PC-9 (cell line): ENCODE measurements around the gene LMBRD1. TPM values are rescaled to one million over a fixed set of nuclear protein-coding genes. Genes with fewer than 3 reads are reported as not detected.
A peak's percentile ranks its signal among the peaks of the same experiment; 100 is the strongest.

ENCODE experiments used
- BruUV-seq: library from RNA; stranded (reverse); fragments of 400-500 nt; replicated peaks from 2 replicates; lab custom pipeline; 2021; lab: Mats Ljungman, UMichigan
- CTCF ChIA-PET: fragments of 300-600 bp; sonication (Branson Sonifier 250); formaldehyde crosslinking; loops from one replicate; lab custom pipeline; 2022; ENCODE audit warnings: antibody characterized with exemption; lab: Charles Lee
- POLR2A ChIA-PET: fragments of 300-600 bp; sonication (Branson Sonifier 250); formaldehyde crosslinking; loops from one replicate; lab custom pipeline; 2022; ENCODE audit warnings: antibody characterized with exemption; ENCODE audit not compliant: unreplicated experiment; lab: Charles Lee
- DNase-seq, 2 experiments: peaks; one replicate each; pipeline versions ENCODE4 v3.0.0 to v3.0.0-alpha.2; 2015 to 2022; ENCODE audit warnings: mixed read lengths in 1 of 2
- H2AFZ ChIP-seq: fragments of 200-600 bp; sonication (generic); 2 replicates; pipeline ENCODE4 v1.8.1; 2017; ENCODE audit warnings: antibody characterized with exemption
- H3F3A ChIP-seq: fragments of 200-600 bp; sonication (generic); 2 replicates; pipeline ENCODE4 v1.8.1; 2017; ENCODE audit warnings: antibody characterized with exemption, mild to moderate bottlenecking, low read depth; ENCODE audit not compliant: insufficient read depth
- H3K27ac ChIP-seq: fragments of 200-600 bp; sonication (generic); 2 replicates; pipeline ENCODE4 v1.6.1; 2016; ENCODE audit warnings: mixed run types
- H3K27me3 ChIP-seq: fragments of 200-600 bp; sonication (generic); 2 replicates; pipeline ENCODE4 v1.6.1; 2016; ENCODE audit warnings: low read depth, mixed run types; ENCODE audit not compliant: insufficient read depth
- H3K36me3 ChIP-seq: fragments of 200-600 bp; sonication (generic); 2 replicates; pipeline ENCODE4 v1.6.1; 2016; ENCODE audit warnings: low read depth, mixed run types
- H3K4me1 ChIP-seq: fragments of 200-600 bp; sonication (generic); replicated peaks from 2 replicates; pipeline ENCODE4 v1.6.1; 2016; ENCODE audit warnings: mixed run types; ENCODE audit not compliant: insufficient read depth
- H3K4me2 ChIP-seq: fragments of 200-600 bp; sonication (generic); 2 replicates; pipeline ENCODE4 v1.6.1; 2017; ENCODE audit warnings: mixed run types
- H3K4me3 ChIP-seq: fragments of 200-600 bp; sonication (generic); 2 replicates; pipeline ENCODE4 v1.6.1; 2016; ENCODE audit warnings: mixed run types
- H3K79me2 ChIP-seq: fragments of 200-600 bp; sonication (generic); 2 replicates; pipeline ENCODE4 v1.6.1; 2017; ENCODE audit warnings: low read depth, mixed run types
- H3K9me2 ChIP-seq: fragments of 200-600 bp; sonication (generic); 2 replicates; pipeline ENCODE4 v1.8.1; 2017; ENCODE audit warnings: mild to moderate bottlenecking; ENCODE audit not compliant: insufficient read depth
- H3K9me3 ChIP-seq: fragments of 200-600 bp; sonication (generic); 2 replicates; pipeline ENCODE4 v1.8.1; 2016; ENCODE audit warnings: low read depth; ENCODE audit not compliant: insufficient read depth
- H4K20me1 ChIP-seq: fragments of 200-600 bp; sonication (generic); 2 replicates; pipeline ENCODE4 v1.8.1; 2017; ENCODE audit not compliant: insufficient read depth
- EZH2 ChIP-seq: fragments of 200-600 bp; sonication (generic); IDR thresholded peaks from 2 replicates; pipeline ENCODE4 v1.8.0; 2017; ENCODE audit warnings: antibody characterized with exemption, low read depth
- intact Hi-C: fragments of 100-400 bp; cut with micrococcal nuclease; formaldehyde crosslinking; loops from one replicate; pipeline ENCODE4 v1.10.0; 2022; ENCODE audit not compliant: unreplicated experiment
- total RNA-seq: library from RNA; stranded (reverse); gene quantifications from 2 replicates; pipeline ENCODE4 v1.2.3, GENCODE V29; 2021
- TF ChIP-seq, protein P1 (sequence below): fragments of 200-600 bp; sonication (generic); conservative IDR thresholded peaks from 2 replicates; pipeline ENCODE4 v1.6.1; 2017; ENCODE audit warnings: mixed run types, antibody characterized with exemption, mild to moderate bottlenecking, moderate library complexity

The LMBRD1 gene
- total RNA-seq, 1 experiment from 2014 or later, result 24.6 TPM

- Histone ChIP-seq H3K4me3 (no peak overlapping the region), H3K4me2 (peak overlapping the region; percentile 22; the same call in 1 of the 2 replicates), H3K27me3 (no peaks in the 10 kb centered on the region), H3F3A (no peaks in the 10 kb centered on the region), H4K20me1 (no peaks in the 10 kb centered on the region), H2AFZ (peak overlapping the region; percentile 36), H3K36me3 (no peaks in the 10 kb centered on the region), H3K4me1 (peaks cover 21% of the 10 kb centered on the region), H3K79me2 (no peaks in the 10 kb centered on the region), H3K27ac (no peak overlapping the region), H3K9me2 (no peaks in the 10 kb centered on the region), H3K9me3 (0 out of 2 replicates have a peak, but pooled peaks cover 2% of the 10 kb centered on the region)
- DNase-seq, result no peak
- BruUV-seq, result no TSS peak
- no peak for TF ChIP-seq EZH2
- TF ChIP-seq, protein P1, sequence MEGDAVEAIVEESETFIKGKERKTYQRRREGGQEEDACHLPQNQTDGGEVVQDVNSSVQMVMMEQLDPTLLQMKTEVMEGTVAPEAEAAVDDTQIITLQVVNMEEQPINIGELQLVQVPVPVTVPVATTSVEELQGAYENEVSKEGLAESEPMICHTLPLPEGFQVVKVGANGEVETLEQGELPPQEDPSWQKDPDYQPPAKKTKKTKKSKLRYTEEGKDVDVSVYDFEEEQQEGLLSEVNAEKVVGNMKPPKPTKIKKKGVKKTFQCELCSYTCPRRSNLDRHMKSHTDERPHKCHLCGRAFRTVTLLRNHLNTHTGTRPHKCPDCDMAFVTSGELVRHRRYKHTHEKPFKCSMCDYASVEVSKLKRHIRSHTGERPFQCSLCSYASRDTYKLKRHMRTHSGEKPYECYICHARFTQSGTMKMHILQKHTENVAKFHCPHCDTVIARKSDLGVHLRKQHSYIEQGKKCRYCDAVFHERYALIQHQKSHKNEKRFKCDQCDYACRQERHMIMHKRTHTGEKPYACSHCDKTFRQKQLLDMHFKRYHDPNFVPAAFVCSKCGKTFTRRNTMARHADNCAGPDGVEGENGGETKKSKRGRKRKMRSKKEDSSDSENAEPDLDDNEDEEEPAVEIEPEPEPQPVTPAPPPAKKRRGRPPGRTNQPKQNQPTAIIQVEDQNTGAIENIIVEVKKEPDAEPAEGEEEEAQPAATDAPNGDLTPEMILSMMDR, result no peak
- intact Hi-C loops, result no loop called here
- ChIA-PET POLR2A (no interaction called here), CTCF (no interaction called here)
Observed at GRCh38 chr6:69813508-69813907, 16.7 kb upstream of the LMBRD1 start.

DNA sequence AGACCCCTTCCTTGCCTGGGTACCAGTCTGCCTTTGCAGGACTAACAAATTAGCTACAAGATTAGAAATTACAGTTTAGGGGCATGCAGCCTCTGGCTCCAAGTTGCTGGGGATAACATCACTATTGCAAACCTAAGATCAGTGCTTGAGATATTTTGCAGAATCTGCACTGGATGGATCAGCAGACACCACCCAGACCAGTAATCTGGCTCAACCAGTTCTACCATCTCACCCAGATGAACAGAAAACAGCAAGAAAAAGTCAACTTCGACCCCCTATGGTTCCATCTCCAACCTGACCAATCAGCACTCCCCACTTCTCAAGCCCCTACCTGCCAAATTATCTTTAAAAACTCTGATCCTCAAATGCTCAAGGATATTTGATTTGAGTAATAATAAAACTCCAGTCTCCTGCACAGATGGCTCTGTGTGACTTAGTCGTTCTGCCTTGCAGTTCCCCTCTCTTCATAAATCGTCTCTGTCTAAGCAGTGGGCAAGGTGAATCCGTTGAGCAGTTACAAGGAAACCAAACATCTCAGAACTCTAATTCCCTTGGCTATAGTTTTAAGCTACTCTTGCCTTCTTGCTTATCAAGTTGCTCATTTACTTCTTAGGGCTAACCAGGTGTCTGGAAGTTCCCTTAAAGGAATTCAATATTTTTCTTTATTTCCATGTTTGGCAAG, 16.1 kb upstream of the LMBRD1 start:
- H2AFZ ChIP-seq, result peak overlapping the region; percentile 36; the same call in 1 of the 2 replicates
- intact Hi-C loops, result no loop called here
- H3K27me3 ChIP-seq, result no peaks in the 10 kb centered on the region
- ChIA-PET POLR2A (no interaction called here), CTCF (no interaction called here)
- H3K27ac ChIP-seq, result no peak overlapping the region
- H3K4me1 ChIP-seq, result peaks cover 21% of the 10 kb centered on the region
- no peak overlapping the region for H3K4me3 ChIP-seq
- TF ChIP-seq, protein P1, result no peak
- no peak for TF ChIP-seq EZH2
- H4K20me1 ChIP-seq, result no peaks in the 10 kb centered on the region
- H3K79me2 ChIP-seq, result no peaks in the 10 kb centered on the region
- H3K36me3 ChIP-seq, result no peaks in the 10 kb centered on the region
- H3K9me3 ChIP-seq, result 0 out of 2 replicates have a peak, but pooled peaks cover 2% of the 10 kb centered on the region
- peak in 1 of 2 experiments; percentile 46 for DNase-seq
- no peaks in the 10 kb centered on the region for H3F3A ChIP-seq
- BruUV-seq, result no TSS peak
- peak overlapping the region; percentile 22 for H3K4me2 ChIP-seq
- H3K9me2 ChIP-seq, result no peaks in the 10 kb centered on the region

- no peaks in the 10 kb centered on the region for H3K79me2 ChIP-seq
- no peak overlapping the region for H3K4me2 ChIP-seq
- no TSS peak for BruUV-seq
- H3F3A ChIP-seq, result no peaks in the 10 kb centered on the region
- H3K9me2 ChIP-seq, result no peaks in the 10 kb centered on the region
- intact Hi-C loops, result no loop called here
- no peak overlapping the region for H3K27ac ChIP-seq
- H3K4me1 ChIP-seq, result no peaks in the 10 kb centered on the region
- CTCF ChIA-PET, result no interaction called here
- POLR2A ChIA-PET, result no interaction called here
- no peak for DNase-seq
- H4K20me1 ChIP-seq, result no peaks in the 10 kb centered on the region
- H2AFZ ChIP-seq, result no peak overlapping the region
- no peaks in the 10 kb centered on the region for H3K27me3 ChIP-seq
- H3K36me3 ChIP-seq, result no peaks in the 10 kb centered on the region
- H3K4me3 ChIP-seq, result no peak overlapping the region
- no peaks in the 10 kb centered on the region for H3K9me3 ChIP-seq
- TF ChIP-seq, protein P1, result no peak
- TF ChIP-seq EZH2, result no peak
Observed at GRCh38 chr6:69802995-69803394, 6.2 kb upstream of the LMBRD1 start.
